ENCODE data around the gene RASA1. TPM values are rescaled to one million over a fixed set of nuclear protein-coding genes. Genes with fewer than 3 reads are reported as not detected.

RASA1 gene
- total RNA-seq, 2 donors from 2014 or later: 22.6 to 23.0 TPM

DNA sequence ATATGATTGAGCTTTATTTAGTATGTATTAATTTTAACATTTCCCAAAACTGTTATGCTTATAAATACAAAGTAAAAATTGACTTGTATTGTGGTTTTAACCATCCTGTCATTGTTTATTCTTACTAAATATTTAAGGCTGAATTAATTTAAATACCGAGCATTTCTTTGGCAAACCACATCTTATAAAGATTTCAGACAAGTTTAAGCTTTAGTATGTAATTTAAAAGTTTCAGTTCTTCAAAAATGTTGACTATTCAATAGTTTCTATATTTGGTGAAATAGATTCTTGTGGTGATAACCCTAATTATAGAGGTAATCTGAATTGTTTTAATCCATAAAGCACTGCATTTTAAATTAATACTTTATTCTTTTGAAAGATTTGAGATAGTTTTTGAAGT lies 79.6 kb downstream of the RASA1 start:
- no peak for DNase-seq (ENCODE audit: low spot score)
- intact Hi-C loops (cut with DNase I): no loop called here

DNA sequence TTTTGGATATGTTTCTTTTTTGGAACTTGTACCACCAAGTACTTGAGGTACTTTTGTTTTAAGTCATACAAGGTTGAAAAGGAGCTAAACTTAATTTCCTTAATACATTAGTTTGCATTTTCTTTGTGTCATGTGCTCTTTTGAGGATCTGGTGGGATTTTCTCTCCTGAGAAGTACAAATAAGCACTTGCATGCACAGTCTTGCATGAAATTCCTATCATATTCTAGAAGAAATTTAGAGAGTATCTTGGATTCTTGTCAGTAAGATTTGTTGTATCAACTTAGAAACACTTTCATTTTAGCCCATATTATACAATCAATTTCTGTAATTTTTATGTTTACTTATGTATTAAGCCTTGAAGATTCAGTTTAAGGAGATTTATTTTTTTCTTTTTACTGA lies 80.2 kb downstream of the RASA1 start:
- intact Hi-C loops (cut with DNase I): no loop called here
- no peak for DNase-seq (ENCODE audit: low spot score)

GRCh38 chr5:87354496-87354895 lies 86.8 kb downstream of the RASA1 start:
- intact Hi-C loops (cut with DNase I): no loop called here
- no peak for DNase-seq (ENCODE audit: low spot score)

DNA sequence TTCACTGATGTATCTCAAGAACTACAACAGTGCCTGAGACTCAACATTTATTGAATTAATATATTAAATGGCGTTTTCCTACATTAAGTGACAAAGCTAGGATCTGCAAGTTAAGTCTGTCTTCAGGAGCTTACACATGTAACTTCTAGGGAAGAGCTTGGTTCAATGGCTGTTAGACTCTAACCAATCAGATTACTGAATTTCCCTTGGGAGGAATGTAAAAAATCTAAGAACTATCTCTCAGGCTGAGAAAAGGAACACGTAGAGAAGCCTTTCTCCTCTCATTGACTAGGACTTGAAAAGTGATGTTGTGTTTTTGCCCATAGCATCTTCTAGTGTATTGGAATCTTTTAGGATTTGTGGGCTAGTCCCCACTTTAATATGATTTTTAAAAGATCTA lies 91.4 kb downstream of the RASA1 start:
- DNase-seq (ENCODE audit: low spot score): no peak
- intact Hi-C loops (cut with DNase I): no loop called here

GRCh38 chr5:87360132-87360531 lies 92.4 kb downstream of the RASA1 start:
- intact Hi-C loops (cut with DNase I): no loop called here
- DNase-seq (ENCODE audit: low spot score): no peak

DNA sequence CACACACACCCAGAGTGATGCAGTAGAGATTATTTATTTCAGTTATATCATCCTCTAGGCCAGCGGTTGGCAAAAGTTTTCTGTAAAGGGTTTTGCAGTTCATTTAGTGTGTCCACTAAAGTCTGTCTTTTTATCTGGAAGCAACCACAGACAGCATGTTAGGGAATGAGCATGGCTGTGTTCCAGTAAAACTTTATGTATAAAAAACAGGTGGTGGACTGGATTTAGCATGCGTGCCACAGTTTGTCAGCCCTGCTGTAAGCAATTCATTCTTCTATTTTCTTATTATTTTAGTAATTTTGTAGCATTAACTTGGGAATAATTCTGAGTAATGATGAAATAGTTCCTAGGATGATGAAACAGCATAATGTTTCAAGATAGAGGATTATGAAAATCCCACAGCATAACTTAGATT lies 93.4 kb downstream of the RASA1 start:
- no peak for DNase-seq (ENCODE audit: low spot score)
- intact Hi-C loops (cut with DNase I): no loop called here

- no peak for DNase-seq (ENCODE audit: low spot score)
- intact Hi-C loops (cut with DNase I): no loop called here
These were observed 94.0 kb downstream of the RASA1 start for GRCh38 chr5:87361536-87362213.

- intact Hi-C loops (cut with DNase I): no loop called here
These were observed 99.6 kb downstream of the RASA1 start for GRCh38 chr5:87367243-87367642.

GRCh38 chr5:87368601-87369000 lies 100.9 kb downstream of the RASA1 start:
- intact Hi-C loops (cut with DNase I): no loop called here
- no peak for DNase-seq (ENCODE audit: low spot score)

More at GRCh38 chr5:87367243-87367642, 99.6 kb downstream of the RASA1 start:
- DNase-seq (ENCODE audit: low spot score): no peak

DNA sequence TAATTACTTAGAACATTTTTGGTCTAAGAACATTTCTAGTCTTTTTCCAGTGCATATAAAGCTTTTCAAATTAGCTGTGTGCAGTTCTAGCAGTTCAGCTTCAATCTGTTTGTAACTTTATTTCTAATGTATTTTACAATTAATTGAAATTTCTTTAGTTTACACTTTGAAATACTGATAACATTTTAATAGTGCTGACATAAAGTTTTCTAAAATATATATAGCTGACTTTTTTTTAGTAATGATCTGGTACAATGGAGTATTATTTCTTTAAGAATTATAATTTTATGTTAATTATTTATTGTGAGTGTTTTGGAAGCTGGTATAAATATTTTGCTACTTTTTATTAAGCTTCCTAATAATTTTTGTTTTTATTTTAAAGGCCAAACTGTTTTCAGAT lies 101.7 kb downstream of the RASA1 start:
- no peak for DNase-seq (ENCODE audit: low spot score)
- intact Hi-C loops (cut with DNase I): no loop called here

DNA sequence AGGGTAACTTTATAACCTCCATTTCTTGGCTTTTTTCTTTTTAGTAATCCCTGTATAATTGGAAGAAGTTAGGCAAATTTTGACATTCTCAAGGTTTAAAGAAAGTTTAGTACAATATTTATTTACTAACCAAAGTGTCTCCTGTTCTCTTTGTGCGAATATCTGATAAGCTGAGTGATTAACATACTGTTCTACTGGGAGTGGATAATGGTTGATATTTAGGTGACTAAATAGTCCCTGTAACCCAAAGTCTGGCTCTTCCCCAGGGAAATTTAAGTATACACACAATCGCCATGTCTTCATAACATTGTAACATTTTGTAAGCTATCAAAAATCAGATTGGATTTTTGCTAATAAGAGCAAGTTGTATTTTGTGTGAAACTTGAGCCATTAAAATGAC lies 105.0 kb downstream of the RASA1 start:
- no peak for DNase-seq (ENCODE audit: low spot score)
- intact Hi-C loops (cut with DNase I): no loop called here

DNA sequence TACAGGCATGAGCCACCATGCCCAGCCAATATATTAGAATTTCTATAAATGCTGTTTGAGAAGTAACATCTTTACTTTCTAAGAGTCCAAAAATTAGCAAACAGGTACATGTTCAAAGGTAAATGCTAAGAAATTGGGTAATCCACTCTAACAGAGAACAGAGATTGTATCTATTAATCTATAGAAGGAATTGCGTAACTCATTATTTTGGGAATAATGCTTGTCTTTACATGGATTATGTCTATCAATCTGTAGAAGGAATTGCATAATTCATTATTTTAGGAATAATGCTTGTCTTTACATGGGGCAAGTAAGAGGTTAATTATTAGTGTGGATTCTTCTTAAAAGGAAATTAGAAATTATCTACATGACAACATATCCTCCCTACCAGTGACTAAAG lies 114.5 kb downstream of the RASA1 start:
- intact Hi-C loops (cut with DNase I): no loop called here
- DNase-seq (ENCODE audit: low spot score): no peak

GRCh38 chr5:87383216-87383615 lies 115.5 kb downstream of the RASA1 start:
- no peak for DNase-seq (ENCODE audit: low spot score)
- intact Hi-C loops (cut with DNase I): no loop called here

- DNase-seq (ENCODE audit: low spot score): no peak
- intact Hi-C loops (cut with DNase I): no loop called here
These were observed 118.1 kb downstream of the RASA1 start for GRCh38 chr5:87385802-87386201.

DNA sequence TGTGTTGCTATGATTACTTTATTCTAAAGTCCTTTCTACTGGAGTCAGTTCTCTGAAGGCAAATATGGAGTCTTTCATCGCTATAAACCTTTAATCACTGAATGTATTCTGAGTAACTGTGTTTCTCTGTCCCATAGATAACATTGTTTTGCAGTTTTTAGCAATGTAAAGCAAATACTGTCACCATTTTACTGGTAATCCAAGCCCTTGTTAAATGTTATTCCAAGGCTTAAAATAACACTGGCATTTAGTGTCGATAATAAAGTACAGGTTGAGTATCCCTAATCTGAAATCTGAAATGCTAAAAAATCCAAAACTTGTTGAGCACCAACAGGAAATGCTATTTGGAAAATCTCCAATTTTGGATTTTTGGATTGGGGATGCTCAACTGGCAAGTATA lies 120.4 kb downstream of the RASA1 start:
- intact Hi-C loops (cut with DNase I): no loop called here
- DNase-seq (ENCODE audit: low spot score): no peak

- peak; percentile 52 for DNase-seq (ENCODE audit: low spot score)
- intact Hi-C loops (cut with DNase I): no loop called here
These were observed 121.8 kb downstream of the RASA1 start for GRCh38 chr5:87389296-87390034.

DNA sequence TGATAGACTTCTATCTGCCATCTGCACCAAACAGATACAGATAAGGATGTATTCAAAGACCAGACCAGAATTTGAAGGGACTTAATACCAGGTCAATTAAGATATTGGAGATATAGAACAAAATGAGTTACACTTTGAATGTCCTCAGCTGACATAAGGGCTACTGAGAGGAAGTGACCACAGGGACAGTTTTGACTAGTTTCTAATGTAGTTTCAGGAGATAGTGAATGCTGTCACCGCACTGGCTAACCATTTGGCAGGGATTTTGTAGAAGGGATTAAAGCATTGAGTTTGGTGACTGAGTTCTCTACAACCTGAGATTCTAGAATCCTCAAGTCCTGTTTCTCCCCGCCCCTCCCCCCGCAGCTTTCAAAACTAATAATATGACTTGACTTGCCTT lies 122.4 kb downstream of the RASA1 start:
- intact Hi-C loops (cut with DNase I): no loop called here
- DNase-seq (ENCODE audit: low spot score): no peak

DNA sequence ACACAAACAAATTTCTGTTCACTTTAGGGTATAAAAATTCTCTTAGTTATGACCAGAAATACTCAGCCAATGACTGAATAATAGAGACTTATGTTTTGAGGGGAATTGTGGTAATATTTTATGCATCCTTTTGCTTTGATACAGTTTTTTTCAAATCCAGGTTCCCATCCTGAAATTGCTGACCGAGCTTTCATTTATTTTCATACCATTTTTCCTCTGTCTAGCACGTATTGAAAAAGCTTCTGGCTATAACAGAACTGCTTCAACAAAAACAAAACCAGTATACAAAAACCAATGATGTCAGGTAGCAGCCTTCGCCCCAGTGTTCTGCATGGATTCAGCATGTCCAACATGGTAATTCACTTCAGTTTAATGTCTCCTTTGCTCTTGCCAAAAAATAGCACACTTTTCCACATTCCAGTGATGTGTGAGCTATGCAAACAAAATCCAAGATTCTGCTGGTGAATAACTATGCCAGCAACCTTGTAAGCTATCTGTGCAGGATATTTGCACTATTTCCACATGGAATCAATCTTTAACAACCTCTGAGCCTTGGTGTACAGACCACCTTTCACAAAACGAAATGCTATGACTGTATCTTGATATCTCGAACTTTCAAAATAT lies 123.0 kb downstream of the RASA1 start:
- intact Hi-C loops (cut with DNase I): no loop called here
- no peak for DNase-seq (ENCODE audit: low spot score)

GRCh38 chr5:87392170-87392569 lies 124.5 kb downstream of the RASA1 start:
- intact Hi-C loops (cut with DNase I): no loop called here
- DNase-seq (ENCODE audit: low spot score): no peak

- DNase-seq (ENCODE audit: low spot score): no peak
- intact Hi-C loops (cut with DNase I): no loop called here
These were observed 125.1 kb downstream of the RASA1 start for GRCh38 chr5:87392801-87393200.

DNA sequence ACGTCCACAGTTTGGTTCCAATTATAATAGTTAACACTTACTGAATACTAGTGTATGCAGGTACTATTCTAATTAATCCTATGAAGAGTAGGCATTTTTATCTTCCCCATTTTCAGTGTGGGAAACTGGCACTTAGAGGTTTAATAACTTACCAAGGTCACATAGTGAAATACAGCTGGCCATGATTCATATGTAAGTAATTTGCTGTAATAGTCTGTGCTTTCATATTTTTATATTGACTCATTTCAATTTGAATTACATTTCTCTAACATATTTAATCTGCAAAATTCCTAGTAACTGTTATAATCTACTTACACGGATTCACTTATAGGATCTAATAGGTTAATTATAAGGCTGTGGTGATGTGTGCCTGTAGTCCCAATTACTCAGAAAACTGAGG lies 125.6 kb downstream of the RASA1 start:
- intact Hi-C loops (cut with DNase I): no loop called here
- DNase-seq (ENCODE audit: low spot score): no peak

All from posterior vena cava (tissue), 2 donors.